SK-N-SH (cell line): Measurements from ENCODE around the gene MLLT6. TPM values are rescaled to one million over a fixed set of nuclear protein-coding genes. Genes with fewer than 3 reads are reported as not detected.

ENCODE experiments used
- CTCF ChIA-PET: fragments of 300-600, 350-600 bp; formaldehyde crosslinking; extraction: SDS; loops from one replicate; lab custom pipeline; 2021; lab: Yijun Ruan, JAX
- POLR2A ChIA-PET: fragments of 350-600 bp; sonication (Branson Sonifier 250); formaldehyde crosslinking; extraction: SDS; loops from one replicate; lab custom pipeline; 2020; ENCODE audit warnings: antibody characterized with exemption, inconsistent platforms; lab: Yijun Ruan, JAX
- DNase-seq: peaks from one replicate; pipeline ENCODE4 v3.0.0; 2012
- H2AFZ ChIP-seq: fragments of 200-600 bp; sonication (generic); 2 replicates; pipeline ENCODE4 v1.8.1; 2016; ENCODE audit warnings: antibody characterized with exemption, mild to moderate bottlenecking, low read depth
- H3F3A ChIP-seq: fragments of 200-600 bp; sonication (generic); replicated peaks from 2 replicates; pipeline ENCODE3; 2016; ENCODE audit warnings: antibody characterized with exemption, mild to moderate bottlenecking; ENCODE audit not compliant: insufficient read depth
- H3K27ac ChIP-seq, 2 experiments: fragments of 200-500 bp in 1 of 2; fragments of 200-600 bp in 1 of 2; sonication (Bioruptor generic) in 1 of 2; sonication (generic), shearing (Covaris generic) in 1 of 2; 2 replicates each; pipeline versions ENCODE4 v1.5.1 to v1.6.1; 2014 to 2016; ENCODE audit warnings: low read depth in 2 of 2, inconsistent platforms in 1 of 2, low read length in 1 of 2, mild to moderate bottlenecking in 1 of 2, mixed read lengths in 1 of 2
- H3K27me3 ChIP-seq: fragments of 200-600 bp; sonication (generic), shearing (Covaris generic); 2 replicates; pipeline ENCODE4 v1.6.1; 2016; ENCODE audit warnings: mixed run types; ENCODE audit not compliant: insufficient read depth
- H3K36me3 ChIP-seq, 2 experiments: fragments of 200-500 bp in 1 of 2; fragments of 200-600 bp in 1 of 2; sonication (Bioruptor generic) in 1 of 2; sonication (generic) in 1 of 2; replicated peaks in 1 of 2; 2 replicates each; pipeline versions ENCODE3 to v1.5.1; 2014 to 2016; ENCODE audit warnings: low read length in 1 of 2, mild to moderate bottlenecking in 1 of 2; ENCODE audit not compliant: insufficient read depth in 2 of 2, control insufficient read depth in 1 of 2
- H3K4me1 ChIP-seq, 2 experiments: fragments of 200-500 bp in 1 of 2; fragments of 200-600 bp in 1 of 2; sonication (Bioruptor generic) in 1 of 2; sonication (generic), shearing (Covaris generic) in 1 of 2; 2 replicates each; pipeline versions ENCODE4 v1.5.1 to v1.6.1; 2014 to 2016; ENCODE audit warnings: low read depth in 1 of 2, low read length in 1 of 2, mixed run types in 1 of 2; ENCODE audit not compliant: insufficient read depth in 2 of 2, control insufficient read depth in 1 of 2
- H3K4me2 ChIP-seq: fragments of 200-600 bp; sonication (generic), shearing (Covaris generic); 2 replicates; pipeline ENCODE4 v1.6.1; 2017; ENCODE audit warnings: mixed run types
- H3K4me3 ChIP-seq, 2 experiments: fragments of 200-500 bp in 1 of 2; fragments of 200-600 bp in 1 of 2; sonication (Bioruptor generic) in 1 of 2; sonication (generic), shearing (Covaris generic) in 1 of 2; 2 replicates each; pipeline versions ENCODE4 v1.5.1 to v1.8.1; 2014 to 2016; ENCODE audit warnings: low read depth in 2 of 2, inconsistent platforms in 1 of 2, low read length in 1 of 2, mild to moderate bottlenecking in 1 of 2, mixed read lengths in 1 of 2, moderate library complexity in 1 of 2
- H3K79me2 ChIP-seq: fragments of 200-600 bp; sonication (generic); 2 replicates; pipeline ENCODE4 v1.8.1; 2017; ENCODE audit warnings: mild to moderate bottlenecking; ENCODE audit not compliant: insufficient read depth
- H3K9ac ChIP-seq: fragments of 200-600 bp; sonication (generic); 2 replicates; pipeline ENCODE4 v1.6.1; 2017; ENCODE audit warnings: mixed run types
- H3K9me2 ChIP-seq: fragments of 200-600 bp; sonication (generic); 2 replicates; pipeline ENCODE4 v1.6.1; 2017; ENCODE audit warnings: mixed run types
- H3K9me3 ChIP-seq: fragments of 200-600 bp; sonication (generic); 2 replicates; pipeline ENCODE4 v1.6.1; 2017; ENCODE audit warnings: mixed run types, mild to moderate bottlenecking, moderate library complexity
- H4K20me1 ChIP-seq: fragments of 200-600 bp; sonication (generic); 2 replicates; pipeline ENCODE4 v1.6.1; 2017; ENCODE audit warnings: mild to moderate bottlenecking, mixed run types; ENCODE audit not compliant: insufficient read depth
- CHD2 ChIP-seq: fragments of 150-350 bp; IDR thresholded peaks from 2 replicates; pipeline ENCODE4 v1.6.1; 2018; ENCODE audit warnings: low read length; ENCODE audit not compliant: partially characterized antibody
- GABPA ChIP-seq: IDR thresholded peaks from 2 replicates; pipeline ENCODE4 v1.4.0; 2012; ENCODE audit warnings: low read depth, mild to moderate bottlenecking
- GATA2 ChIP-seq: sonication (generic); formaldehyde crosslinking; IDR thresholded peaks from 2 replicates; pipeline ENCODE4 v1.5.0; 2020; ENCODE audit warnings: mild to moderate bottlenecking, missing genetic modification reagents
- MXI1 ChIP-seq: IDR thresholded peaks from 2 replicates; pipeline ENCODE4 v1.6.1; 2012; ENCODE audit warnings: mild to moderate bottlenecking, low read depth, low read length, improper control_type of control experiment
- POLR2AphosphoS5 ChIP-seq: IDR thresholded peaks from 2 replicates; pipeline ENCODE4 v1.6.1; 2012; ENCODE audit warnings: low read depth, low read length
- RAD21 ChIP-seq: IDR thresholded peaks from 2 replicates; pipeline ENCODE4 v1.6.1; 2012; ENCODE audit warnings: mild to moderate bottlenecking, low read length
- RCOR1 ChIP-seq: fragments of 150-350 bp; IDR thresholded peaks from 2 replicates; pipeline ENCODE4 v1.6.1; 2017; ENCODE audit warnings: antibody characterized with exemption, low read length
- SIN3A ChIP-seq: IDR thresholded peaks from 2 replicates; pipeline ENCODE4 v1.6.1; 2012; ENCODE audit warnings: low read depth, mild to moderate bottlenecking, low read length, moderate library complexity, borderline replicate concordance
- TAF1 ChIP-seq: IDR thresholded peaks from 2 replicates; pipeline ENCODE4 v1.6.1; 2012; ENCODE audit warnings: low read depth, mild to moderate bottlenecking, low read length, moderate library complexity, borderline replicate concordance
- YY1 ChIP-seq: IDR thresholded peaks from 2 replicates; pipeline ENCODE4 v1.4.0; 2012; ENCODE audit warnings: low read depth, mild to moderate bottlenecking
- WGBS: methylation state at CpG from one replicate; pipeline ENCODE4 v1.1.6; 2017; ENCODE audit warnings: low lambda C conversion rate; 5-methylcytosine and 5-hydroxymethylcytosine counted together
- polyA plus RNA-seq, 3 experiments: library from polyadenylated mRNA; depleted of rRNA; stranded (reverse); fragments of >200 nt; gene quantifications; 2 replicates each; pipeline ENCODE4 v1.2.3, GENCODE V29; 2012
- TF ChIP-seq, protein P1 (sequence below): IDR thresholded peaks from 2 replicates; pipeline ENCODE4 v1.4.0; 2012; ENCODE audit warnings: low read depth
- TF ChIP-seq, protein P2 (sequence below): IDR thresholded peaks from 2 replicates; pipeline ENCODE4 v1.4.0; 2012; ENCODE audit warnings: low read depth, borderline replicate concordance

Gene MLLT6
- polyA plus RNA-seq, 1 of the 3 experiments (the other 2 are of a cell fraction) = 41.5 TPM

DNA sequence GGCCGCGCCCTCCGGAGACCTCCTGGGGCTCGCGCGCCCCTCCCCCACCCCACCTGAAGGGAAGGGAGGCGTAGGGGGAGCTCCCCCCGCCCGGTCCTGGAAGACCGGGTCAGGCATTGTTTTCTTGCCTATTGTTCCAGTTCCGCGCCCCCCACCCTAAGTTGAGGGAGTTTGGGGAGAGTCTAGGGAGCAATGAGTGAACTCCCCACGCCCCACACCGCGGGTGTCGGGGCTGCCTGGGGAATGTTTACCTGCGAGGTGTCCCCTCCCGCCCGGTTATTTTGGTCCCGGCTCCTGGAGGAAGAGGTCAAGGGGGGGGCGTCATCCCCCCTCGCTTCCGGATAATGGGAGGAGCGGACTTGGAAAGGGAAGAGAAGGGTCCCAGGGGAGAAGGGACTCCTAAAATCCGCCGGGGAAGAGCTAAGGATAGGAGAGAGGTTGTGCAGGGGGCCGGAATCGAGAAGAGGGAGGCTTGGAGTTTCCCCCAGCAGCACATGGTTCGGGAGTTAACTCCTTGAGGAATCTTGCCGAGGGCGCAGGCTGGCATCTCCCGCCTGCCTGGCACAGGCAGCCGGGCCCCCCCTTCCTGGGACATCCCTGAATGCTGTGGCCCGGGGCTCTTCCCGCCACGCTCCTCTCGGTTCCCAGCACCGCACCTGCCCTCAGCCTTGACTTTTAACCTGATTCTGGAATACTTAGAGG, 881 bp downstream of the MLLT6 start:
- peak overlapping the region; percentile 88 to 98 for H3K4me3 ChIP-seq
- no peaks in the 10 kb centered on the region for H3K27me3 ChIP-seq
- peaks cover 9% of the 10 kb centered on the region; the same call in 1 of the 2 replicates for H4K20me1 ChIP-seq
- peak; percentile 81 for DNase-seq
- H3K36me3 ChIP-seq = peaks cover 9 to 26% of the 10 kb centered on the region in 2 experiments
- TF ChIP-seq, protein P1, sequence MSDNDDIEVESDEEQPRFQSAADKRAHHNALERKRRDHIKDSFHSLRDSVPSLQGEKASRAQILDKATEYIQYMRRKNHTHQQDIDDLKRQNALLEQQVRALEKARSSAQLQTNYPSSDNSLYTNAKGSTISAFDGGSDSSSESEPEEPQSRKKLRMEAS = peak; percentile 66
- TF ChIP-seq MXI1 (peak; percentile 82), RAD21 (no peak), GABPA (peak; percentile 3; the same call in 1 of the 2 replicates), RCOR1 (no peak), SIN3A (0 out of 2 replicates have a peak, but pooled peaks have one; percentile 17), YY1 (0 out of 2 replicates have a peak, but pooled peaks have one; percentile 9), GATA2 (CRISPR knock-in tag) (no peak), TAF1 (0 out of 2 replicates have a peak, but pooled peaks have one; percentile 17), CHD2 (no peak), POLR2AphosphoS5 (no peak)
- TF ChIP-seq, protein P2, sequence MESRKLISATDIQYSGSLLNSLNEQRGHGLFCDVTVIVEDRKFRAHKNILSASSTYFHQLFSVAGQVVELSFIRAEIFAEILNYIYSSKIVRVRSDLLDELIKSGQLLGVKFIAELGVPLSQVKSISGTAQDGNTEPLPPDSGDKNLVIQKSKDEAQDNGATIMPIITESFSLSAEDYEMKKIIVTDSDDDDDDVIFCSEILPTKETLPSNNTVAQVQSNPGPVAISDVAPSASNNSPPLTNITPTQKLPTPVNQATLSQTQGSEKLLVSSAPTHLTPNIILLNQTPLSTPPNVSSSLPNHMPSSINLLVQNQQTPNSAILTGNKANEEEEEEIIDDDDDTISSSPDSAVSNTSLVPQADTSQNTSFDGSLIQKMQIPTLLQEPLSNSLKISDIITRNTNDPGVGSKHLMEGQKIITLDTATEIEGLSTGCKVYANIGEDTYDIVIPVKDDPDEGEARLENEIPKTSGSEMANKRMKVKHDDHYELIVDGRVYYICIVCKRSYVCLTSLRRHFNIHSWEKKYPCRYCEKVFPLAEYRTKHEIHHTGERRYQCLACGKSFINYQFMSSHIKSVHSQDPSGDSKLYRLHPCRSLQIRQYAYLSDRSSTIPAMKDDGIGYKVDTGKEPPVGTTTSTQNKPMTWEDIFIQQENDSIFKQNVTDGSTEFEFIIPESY = no peak
- TF ChIP-seq, all 33 proteins: peak for 6
- peak overlapping the region in 1 of 2 experiments; percentile 96; a peak in 2 of 4 replicates for H3K27ac ChIP-seq
- peaks cover 10 to 46% of the 10 kb centered on the region in 2 experiments; a peak in 2 of 4 replicates for H3K4me1 ChIP-seq
- H2AFZ ChIP-seq = peak overlapping the region; percentile 66; the same call in 1 of the 2 replicates
- no peaks in the 10 kb centered on the region for H3K9me3 ChIP-seq
- H3K79me2 ChIP-seq = peaks cover 47% of the 10 kb centered on the region; the same call in 1 of the 2 replicates
- CTCF ChIA-PET = interaction anchor here (0.6 to 3.8 kb wide), 6 partner anchors 25 to 348 kb away, joined by 3 to 25 read pairs (median 4); partner anchors contain the start of gene EPOP
- WGBS = 1% methylated on average over 24 of the region's 38 CpGs
- H3K4me2 ChIP-seq = peak overlapping the region; percentile 89
- POLR2A ChIA-PET = interaction anchor here (1.4 to 3.7 kb wide), 5 partner anchors 10 to 29 kb away, joined by 3 to 14 read pairs (median 5); no protein-coding TSS in a partner anchor
- no peaks in the 10 kb centered on the region for H3K9me2 ChIP-seq
- peaks cover 29% of the 10 kb centered on the region for H3F3A ChIP-seq
- peak overlapping the region; percentile 75; the same call in 1 of the 2 replicates for H3K9ac ChIP-seq
